HepG2 (cell line): ENCODE data around the gene MAGI1. TPM values are rescaled to one million over a fixed set of nuclear protein-coding genes. Genes with fewer than 3 reads are reported as not detected.

Experiments
- HNRNPH1 ChIP-seq: fragments of 200-400 bp; formaldehyde crosslinking; optimal IDR thresholded peaks from 2 replicates; pipeline ENCODE3; 2017; ENCODE audit warnings: mild to moderate bottlenecking, low read depth, low read length
- KDM6A ChIP-seq: IDR thresholded peaks from 2 replicates; pipeline ENCODE4 v1.6.1; 2016; ENCODE audit warnings: low read depth
- PITX1 ChIP-seq: sonication (generic); formaldehyde crosslinking; IDR thresholded peaks from 2 replicates; pipeline ENCODE4 v1.5.1; 2020; ENCODE audit warnings: mild to moderate bottlenecking, missing genetic modification reagents
- REPIN1 ChIP-seq: sonication (generic); formaldehyde crosslinking; IDR thresholded peaks from 2 replicates; pipeline ENCODE4 v1.8.0; 2022; ENCODE audit warnings: missing genetic modification reagents, low read depth, mild to moderate bottlenecking, borderline replicate concordance
- REST ChIP-seq, 2 experiments: IDR thresholded peaks; 2 replicates each; pipeline ENCODE4 v1.6.1; 2011 to 2012; ENCODE audit warnings: low read length in 2 of 2, borderline replicate concordance in 1 of 2, low read depth in 1 of 2, mild to moderate bottlenecking in 1 of 2, moderate library complexity in 1 of 2
- TOE1 ChIP-seq: sonication (generic); formaldehyde crosslinking; IDR thresholded peaks from 2 replicates; pipeline ENCODE4 v1.4.0; 2020; ENCODE audit warnings: mild to moderate bottlenecking, missing genetic modification reagents
- YEATS4 ChIP-seq: sonication (generic); formaldehyde crosslinking; IDR thresholded peaks from 2 replicates; pipeline ENCODE4 v1.4.0; 2020; ENCODE audit warnings: missing genetic modification reagents, borderline replicate concordance
- ZIK1 ChIP-seq: sonication (generic); formaldehyde crosslinking; IDR thresholded peaks from 2 replicates; pipeline ENCODE4 v1.5.0; 2020; ENCODE audit warnings: mild to moderate bottlenecking, low read depth, missing genetic modification reagents, borderline replicate concordance
- ZNF251 ChIP-seq: sonication (generic); formaldehyde crosslinking; IDR thresholded peaks from 2 replicates; pipeline ENCODE4 v1.9.0; 2021; ENCODE audit warnings: mild to moderate bottlenecking, missing genetic modification reagents
- ZNF260 ChIP-seq: sonication (generic); formaldehyde crosslinking; IDR thresholded peaks from 2 replicates; pipeline ENCODE4 v1.4.0; 2020; ENCODE audit warnings: missing genetic modification reagents, low read depth, mild to moderate bottlenecking, borderline replicate concordance
- ZNF326 ChIP-seq: sonication (generic); formaldehyde crosslinking; IDR thresholded peaks from 2 replicates; pipeline ENCODE4 v1.4.0; 2020; ENCODE audit warnings: missing genetic modification reagents, borderline replicate concordance
- ZNF512B ChIP-seq: sonication (generic); formaldehyde crosslinking; IDR thresholded peaks from 2 replicates; pipeline ENCODE4 v1.5.1; 2020; ENCODE audit warnings: missing genetic modification reagents, mild to moderate bottlenecking, borderline replicate concordance
- ZNF549 ChIP-seq: sonication (generic); formaldehyde crosslinking; IDR thresholded peaks from 2 replicates; pipeline ENCODE4 v1.5.0; 2020; ENCODE audit warnings: missing genetic modification reagents
- ZNF580 ChIP-seq: IDR thresholded peaks from 2 replicates; pipeline ENCODE4 v1.6.1; 2016; ENCODE audit warnings: low read depth, borderline replicate concordance
- ZNF839 ChIP-seq: sonication (generic); formaldehyde crosslinking; IDR thresholded peaks from 2 replicates; pipeline ENCODE4 v1.4.0; 2020; ENCODE audit warnings: missing genetic modification reagents, mild to moderate bottlenecking, borderline replicate concordance
- ZXDC ChIP-seq: sonication (generic); formaldehyde crosslinking; IDR thresholded peaks from 2 replicates; pipeline ENCODE4 v1.5.0; 2020; ENCODE audit warnings: mild to moderate bottlenecking, missing genetic modification reagents
- polyA plus RNA-seq, 8 experiments: library from polyadenylated mRNA; depleted of rRNA in 3 of 8; stranded (reverse) in 7 of 8; unstranded in 1 of 8; fragments of >200 nt; fragmentation: Illumina TruSeq in 4 of 8; extraction: Trizol in 4 of 8; gene quantifications; 2 replicates each; pipeline versions ENCODE4 v1.2.1 to v1.2.3, GENCODE V29; 2011 to 2016; ENCODE audit warnings: low read depth in 4 of 8, missing spikeins in 1 of 8, mixed read lengths in 1 of 8; ENCODE audit not compliant: insufficient read depth in 1 of 8
- total RNA-seq, 5 experiments: library from RNA; depleted of rRNA; stranded (reverse); fragments of >200 nt; fragmentation: Illumina TruSeq; extraction: Trizol; gene quantifications; 2 replicates each; pipeline ENCODE4 v1.2.3, GENCODE V29; 2016; ENCODE audit warnings: low read depth in 1 of 5
- TF ChIP-seq, protein P1 (sequence below): sonication (generic); formaldehyde crosslinking; IDR thresholded peaks from 2 replicates; pipeline ENCODE4 v1.4.0; 2020; ENCODE audit warnings: missing genetic modification reagents, mild to moderate bottlenecking, borderline replicate concordance

Gene MAGI1
- total and polyA plus RNA-seq, 2 of the 13 experiments (the other 11 are each of a cell fraction or from before 2014, with no cell fraction given), result 22.2 to 26.0 TPM

GRCh38 chr3:65406470-65406869 lies 632.2 kb downstream of the MAGI1 start (continued):
- TF ChIP-seq, protein P1, sequence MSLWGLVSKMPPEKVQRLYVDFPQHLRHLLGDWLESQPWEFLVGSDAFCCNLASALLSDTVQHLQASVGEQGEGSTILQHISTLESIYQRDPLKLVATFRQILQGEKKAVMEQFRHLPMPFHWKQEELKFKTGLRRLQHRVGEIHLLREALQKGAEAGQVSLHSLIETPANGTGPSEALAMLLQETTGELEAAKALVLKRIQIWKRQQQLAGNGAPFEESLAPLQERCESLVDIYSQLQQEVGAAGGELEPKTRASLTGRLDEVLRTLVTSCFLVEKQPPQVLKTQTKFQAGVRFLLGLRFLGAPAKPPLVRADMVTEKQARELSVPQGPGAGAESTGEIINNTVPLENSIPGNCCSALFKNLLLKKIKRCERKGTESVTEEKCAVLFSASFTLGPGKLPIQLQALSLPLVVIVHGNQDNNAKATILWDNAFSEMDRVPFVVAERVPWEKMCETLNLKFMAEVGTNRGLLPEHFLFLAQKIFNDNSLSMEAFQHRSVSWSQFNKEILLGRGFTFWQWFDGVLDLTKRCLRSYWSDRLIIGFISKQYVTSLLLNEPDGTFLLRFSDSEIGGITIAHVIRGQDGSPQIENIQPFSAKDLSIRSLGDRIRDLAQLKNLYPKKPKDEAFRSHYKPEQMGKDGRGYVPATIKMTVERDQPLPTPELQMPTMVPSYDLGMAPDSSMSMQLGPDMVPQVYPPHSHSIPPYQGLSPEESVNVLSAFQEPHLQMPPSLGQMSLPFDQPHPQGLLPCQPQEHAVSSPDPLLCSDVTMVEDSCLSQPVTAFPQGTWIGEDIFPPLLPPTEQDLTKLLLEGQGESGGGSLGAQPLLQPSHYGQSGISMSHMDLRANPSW, result no peak
- TF ChIP-seq ZNF251 (no peak), ZNF580 (CRISPR knock-in tag) (no peak), TOE1 (CRISPR knock-in tag) (no peak), PITX1 (CRISPR knock-in tag) (no peak), ZXDC (CRISPR knock-in tag) (no peak), HNRNPH1 (no peak), ZNF512B (CRISPR knock-in tag) (no peak), KDM6A (CRISPR knock-in tag) (no peak), YEATS4 (CRISPR knock-in tag) (no peak), ZIK1 (CRISPR knock-in tag) (no peak), ZNF260 (CRISPR knock-in tag) (no peak), ZNF326 (no peak), ZNF549 (no peak), REPIN1 (CRISPR knock-in tag) (no peak), ZNF839 (no peak), REST (IDR thresholded peaks at IDR 0.05; ENCODE audit: borderline replicate concordance in 1 of 2, low read depth in 1 of 2, low read length in 2 of 2) (no peak)
